HG02759 (cell line): ENCODE data around the gene ABCC1.
"Not testable (repeated sequence)": the region's sequence is repeated elsewhere in the genome, so short reads cannot be mapped to it uniquely, and the experiment has no call there.

ENCODE experiments used
- ATAC-seq: cut with Tn5 transposase; IDR thresholded peaks from one replicate; pipeline ENCODE4 v1.9.1; 2021; ENCODE audit warnings: mild to moderate bottlenecking, moderate library complexity; ENCODE audit not compliant: unreplicated experiment

Gene ABCC1

GRCh38 chr16:15949210-15950160, at the start of gene ABCC1:
Gene ABCC1, plus strand, starts transcription at chr16:15949616. Its CDS starts 136 bp downstream, at chr16:15949752.
- ATAC-seq, result peak; percentile 68

DNA sequence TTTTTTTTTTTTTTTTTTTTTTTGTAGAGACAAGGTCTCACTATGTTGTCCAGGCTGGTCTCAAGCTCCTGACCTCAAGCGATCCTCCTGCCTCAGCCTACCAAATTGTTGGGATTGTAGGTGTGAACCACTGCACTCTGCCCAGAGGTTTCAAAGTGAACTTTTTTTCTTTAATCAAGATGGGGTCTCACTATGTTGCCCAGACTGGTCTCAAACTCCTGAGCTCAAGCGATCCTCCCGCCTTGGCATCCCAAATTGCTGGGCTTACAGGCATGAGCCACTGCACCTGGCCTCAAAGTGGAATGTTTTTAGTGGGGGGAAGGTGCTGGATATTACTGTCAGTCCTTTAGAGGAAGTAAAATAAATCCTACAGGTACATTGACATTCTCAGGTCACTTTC, 49.1 kb upstream of the ABCC1 start:
- ATAC-seq, result no peak

- ATAC-seq, result no peak
Observed at GRCh38 chr16:15900901-15901500, 48.4 kb upstream of the ABCC1 start.

DNA sequence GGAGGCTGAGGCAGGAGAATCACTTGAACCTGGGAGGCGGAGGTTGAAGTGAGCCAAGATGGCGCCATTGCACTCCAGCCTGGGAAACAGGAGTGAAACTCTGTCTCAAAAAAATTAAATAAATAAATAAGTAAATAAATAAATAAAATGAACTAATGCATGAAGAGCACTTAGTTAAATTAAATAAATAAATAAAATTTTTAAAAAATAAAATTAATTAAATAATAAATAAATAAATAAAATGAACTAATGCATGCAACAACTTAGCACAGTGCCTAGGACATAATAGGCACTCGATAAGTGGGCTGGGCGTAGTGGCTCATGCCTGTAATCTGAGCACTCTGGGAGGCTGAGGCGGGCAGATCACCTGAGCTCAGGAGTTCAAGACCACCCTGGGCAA, 45.5 kb upstream of the ABCC1 start:
- no peak for ATAC-seq

GRCh38 chr16:15906439-15906838, 43.0 kb upstream of the ABCC1 start:
- no peak for ATAC-seq

DNA sequence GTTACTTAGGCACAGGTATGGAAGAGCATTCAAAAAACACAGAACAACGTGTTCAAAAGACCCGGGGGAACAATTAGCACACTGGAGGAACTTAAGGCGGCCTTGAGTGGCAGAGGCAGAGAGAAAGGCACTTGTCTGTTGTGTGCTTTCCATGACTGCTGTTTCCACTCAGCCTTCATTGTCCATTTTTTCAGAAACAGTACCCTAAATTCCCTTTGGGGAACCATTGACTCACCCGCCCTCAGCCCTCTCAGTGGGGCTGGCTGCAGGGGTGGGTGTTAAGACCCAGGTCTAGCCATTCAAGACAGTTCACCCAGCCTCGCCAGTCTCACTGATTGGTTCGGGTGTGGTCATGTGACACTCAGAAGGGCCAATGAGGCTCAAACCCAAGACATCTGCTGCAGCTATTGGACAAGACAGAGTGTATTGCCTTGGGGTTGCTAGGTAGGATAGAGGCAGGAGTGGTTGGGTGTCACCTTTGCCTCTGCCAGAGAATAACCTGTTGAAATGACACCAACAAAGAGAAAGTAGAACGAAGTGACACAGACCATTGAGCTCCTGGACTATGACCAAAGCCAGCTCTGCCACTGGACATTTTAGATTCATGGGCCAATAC, 41.4 kb upstream of the ABCC1 start:
- ATAC-seq, result peak; percentile 100

DNA sequence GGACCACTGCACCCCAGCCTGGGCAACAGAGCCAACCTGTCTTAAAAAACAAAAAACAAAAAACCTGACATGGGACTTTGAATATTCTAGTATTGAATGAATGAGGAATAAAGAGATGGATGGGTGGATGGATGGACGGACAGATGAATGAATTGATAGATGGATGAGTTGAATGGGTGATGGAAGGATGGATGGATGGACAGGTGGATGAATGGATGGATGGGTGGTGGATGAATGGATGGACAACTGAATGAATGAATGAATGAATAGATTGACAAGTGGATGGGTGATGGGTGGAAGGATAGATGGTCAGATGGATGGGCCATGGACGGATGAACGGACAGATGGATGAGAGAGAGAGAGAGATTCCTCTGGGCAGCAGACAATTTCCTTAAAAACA, 38.2 kb upstream of the ABCC1 start:
- no peak for ATAC-seq

DNA sequence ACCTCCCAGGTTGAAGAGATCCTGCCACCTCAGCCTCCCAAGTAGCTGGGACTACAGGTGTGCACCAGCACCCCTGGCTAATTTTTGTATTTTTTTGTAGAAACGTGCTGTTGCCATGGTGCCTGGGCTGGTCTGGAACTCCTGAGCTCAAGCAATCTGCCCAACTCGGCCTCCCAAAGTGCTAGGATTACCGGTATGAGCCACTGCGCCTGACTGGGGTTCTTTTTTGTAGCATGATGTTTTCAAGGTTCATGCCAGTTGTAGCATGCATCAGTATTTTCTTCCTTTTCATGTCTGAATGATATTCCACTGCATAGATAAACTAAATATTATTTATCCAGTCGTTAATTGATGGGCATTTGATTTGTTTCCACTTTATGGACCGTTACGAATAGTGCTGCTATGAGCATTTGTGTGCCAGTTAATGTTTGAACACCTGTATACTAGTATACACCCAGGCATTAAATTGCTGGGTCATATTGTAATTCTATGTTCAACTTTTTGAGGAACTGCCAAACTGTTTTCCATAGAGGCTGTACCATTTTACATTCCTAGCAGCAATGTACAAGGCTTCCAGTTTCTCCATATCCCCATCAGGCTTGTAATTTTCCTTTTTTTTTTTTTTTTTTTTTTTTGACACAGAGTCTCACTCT, 36.2 kb upstream of the ABCC1 start:
- no peak for ATAC-seq

GRCh38 chr16:15915555-15916081, 33.8 kb upstream of the ABCC1 start:
- ATAC-seq, result no peak

DNA sequence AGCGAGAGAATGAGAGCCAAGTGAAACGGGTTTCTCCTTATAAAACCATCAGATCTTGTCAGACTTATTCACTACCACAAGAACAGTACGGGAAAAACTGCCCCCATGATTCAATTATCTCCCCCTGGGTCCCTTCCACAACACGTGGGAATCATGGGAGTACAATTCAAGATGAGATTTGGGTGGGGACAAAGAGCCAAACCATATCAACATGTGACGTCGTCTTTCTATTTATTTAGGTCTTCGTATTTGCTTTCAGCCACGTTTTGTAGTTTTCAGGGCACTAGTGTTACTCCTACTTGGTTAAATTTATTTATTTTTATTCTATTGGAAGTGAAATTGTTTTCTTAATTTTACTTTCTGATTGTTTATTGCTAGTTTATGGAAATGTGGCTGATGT, 33.1 kb upstream of the ABCC1 start:
- ATAC-seq, result no peak

DNA sequence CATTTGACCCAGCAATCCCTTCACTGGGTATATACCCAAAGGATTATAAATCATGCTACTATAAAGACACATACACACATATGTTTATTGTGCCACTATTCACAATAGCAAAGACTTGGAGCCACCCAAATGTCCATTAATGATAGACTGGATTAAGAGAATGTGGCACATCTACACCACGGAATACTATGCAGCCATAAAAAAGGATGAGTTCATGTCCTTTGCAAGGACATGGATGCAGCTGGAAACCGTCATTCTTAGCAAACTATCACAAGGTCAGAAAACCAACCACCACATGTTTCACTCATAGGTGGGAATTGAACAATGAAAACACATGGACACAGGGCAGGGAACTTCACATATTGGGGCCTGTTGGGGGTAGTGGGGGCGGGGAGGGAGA, 31.1 kb upstream of the ABCC1 start:
- not testable (repeated sequence) for ATAC-seq

DNA sequence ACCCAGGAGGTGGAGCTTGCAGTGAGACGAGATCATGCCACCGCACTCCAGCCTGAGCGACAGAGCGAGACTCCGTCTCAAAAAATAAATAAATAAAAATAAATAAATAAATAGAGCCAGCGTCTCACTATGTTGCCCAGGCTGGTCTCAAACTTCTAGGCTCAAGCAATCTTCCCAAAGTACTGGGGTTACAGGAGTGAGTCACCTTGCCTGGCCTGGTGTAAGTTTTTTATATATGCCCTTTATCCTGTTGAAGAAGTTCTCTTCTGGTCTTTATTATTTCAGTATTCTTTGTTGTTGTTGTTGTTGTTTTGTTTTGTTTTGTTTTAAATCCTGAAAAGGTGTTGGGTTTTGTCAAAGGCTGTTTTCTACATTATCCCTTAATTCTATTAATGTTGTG, 30.1 kb upstream of the ABCC1 start:
- ATAC-seq, result no peak

- no peak for ATAC-seq
Observed at GRCh38 chr16:15924996-15925395, 24.4 kb upstream of the ABCC1 start.

- ATAC-seq, result no peak
Observed at GRCh38 chr16:15925631-15926030, 23.8 kb upstream of the ABCC1 start.

- no peak for ATAC-seq
Observed at GRCh38 chr16:15928261-15929104, 20.9 kb upstream of the ABCC1 start.

- ATAC-seq, result no peak
Observed at GRCh38 chr16:15932939-15933338, 16.5 kb upstream of the ABCC1 start.

DNA sequence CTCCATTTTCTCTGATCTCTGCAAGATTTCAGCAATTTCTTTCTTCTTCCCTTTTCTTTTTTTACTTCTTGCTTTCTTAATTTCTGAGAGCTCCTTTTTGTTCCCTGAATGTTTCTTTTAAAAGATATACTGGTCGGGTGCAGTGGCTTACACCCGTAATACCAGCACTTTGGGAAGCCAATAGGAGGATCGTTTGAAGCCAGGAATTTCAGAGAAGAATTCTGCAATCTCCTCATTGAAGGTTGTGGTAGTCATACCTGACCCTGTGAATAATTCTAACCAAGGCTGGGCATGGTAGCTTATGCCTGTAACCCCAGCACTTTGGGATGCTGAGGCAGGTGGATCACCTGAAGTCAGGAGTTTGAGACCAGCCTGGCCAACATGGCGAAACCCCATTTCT, 15.6 kb upstream of the ABCC1 start:
- ATAC-seq, result no peak

GRCh38 chr16:15934991-15935390, 14.4 kb upstream of the ABCC1 start:
- ATAC-seq, result no peak

- ATAC-seq, result not testable (repeated sequence)
Observed at GRCh38 chr16:15936809-15937208, 12.6 kb upstream of the ABCC1 start.
